GM12872 (cell line): Measurements from ENCODE around the gene TSHZ2.

Experiments used
- CTCF ChIP-seq: IDR thresholded peaks from 3 replicates; pipeline ENCODE4 v1.5.1; 2011; ENCODE audit warnings: low read depth, mild to moderate bottlenecking, low read length, moderate library complexity; ENCODE audit not compliant: insufficient read depth

TSHZ2 gene

GRCh38 chr20:53382263-53382844 is 410.2 kb downstream of the TSHZ2 start:
- TF ChIP-seq CTCF, result no peak

- no peak for TF ChIP-seq CTCF
These were observed 411.8 kb downstream of the TSHZ2 start for GRCh38 chr20:53383916-53384315.

- TF ChIP-seq CTCF, result no peak
These were observed 412.2 kb downstream of the TSHZ2 start for GRCh38 chr20:53384392-53384791.

GRCh38 chr20:53385941-53386767 is 414.0 kb downstream of the TSHZ2 start:
- no peak for TF ChIP-seq CTCF

- TF ChIP-seq CTCF, result no peak
These were observed 416.0 kb downstream of the TSHZ2 start for GRCh38 chr20:53387983-53388675.

GRCh38 chr20:53389516-53390300 is 417.6 kb downstream of the TSHZ2 start:
- TF ChIP-seq CTCF, result no peak

- no peak for TF ChIP-seq CTCF
These were observed 418.6 kb downstream of the TSHZ2 start for GRCh38 chr20:53390770-53391169.
